Right forelimb (tissue), 1 donor: Measurements from ENCODE around the gene KDELR1.

Experiments used
- DNase-seq: peaks from one replicate; pipeline ENCODE4 v3.0.0-alpha.2; 2018

KDELR1 gene

DNA sequence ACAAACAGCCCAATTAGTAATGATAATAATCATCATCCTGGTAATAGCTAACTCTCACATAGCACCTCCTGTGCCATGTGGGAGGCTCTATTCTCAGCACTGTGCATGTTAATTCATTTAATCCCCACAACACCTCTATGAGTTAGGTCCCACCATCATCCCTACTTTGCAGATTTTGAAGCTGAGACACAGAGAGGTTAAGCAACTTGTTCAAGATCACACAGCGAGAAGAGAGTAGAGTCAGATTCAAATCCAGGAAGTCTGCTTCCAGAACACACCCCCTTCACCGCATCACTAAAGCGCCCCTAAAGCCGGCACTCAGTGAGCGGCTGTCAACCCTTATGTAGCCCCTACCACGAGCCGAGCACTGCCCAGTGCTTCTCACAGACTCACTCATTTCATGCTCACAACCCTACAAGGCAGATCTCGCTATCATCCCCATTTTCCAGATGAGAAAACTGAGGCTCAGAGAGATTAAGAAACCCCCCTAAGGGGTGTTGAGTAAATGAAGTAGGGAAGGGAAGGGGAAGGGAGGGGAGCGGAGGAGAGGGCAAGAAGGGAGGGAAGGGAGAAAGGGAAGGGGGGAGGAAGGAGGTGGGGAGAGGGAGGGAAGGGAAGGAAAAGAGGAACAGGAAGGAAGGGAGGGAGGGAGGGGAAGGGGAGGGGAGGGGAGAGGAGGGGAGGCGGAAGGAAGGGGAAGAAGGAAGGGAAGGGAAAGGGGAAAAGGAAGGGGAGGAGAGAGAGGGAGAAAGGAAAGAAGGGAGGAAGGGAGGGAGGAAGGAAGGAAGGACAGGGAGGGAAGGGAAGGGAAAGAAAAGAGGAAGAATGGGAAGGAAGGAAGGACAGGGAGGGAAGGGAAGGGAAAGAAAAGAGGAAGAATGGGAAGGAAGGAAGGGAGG, 49.6 kb downstream of the KDELR1 start:
- no peak for DNase-seq

DNA sequence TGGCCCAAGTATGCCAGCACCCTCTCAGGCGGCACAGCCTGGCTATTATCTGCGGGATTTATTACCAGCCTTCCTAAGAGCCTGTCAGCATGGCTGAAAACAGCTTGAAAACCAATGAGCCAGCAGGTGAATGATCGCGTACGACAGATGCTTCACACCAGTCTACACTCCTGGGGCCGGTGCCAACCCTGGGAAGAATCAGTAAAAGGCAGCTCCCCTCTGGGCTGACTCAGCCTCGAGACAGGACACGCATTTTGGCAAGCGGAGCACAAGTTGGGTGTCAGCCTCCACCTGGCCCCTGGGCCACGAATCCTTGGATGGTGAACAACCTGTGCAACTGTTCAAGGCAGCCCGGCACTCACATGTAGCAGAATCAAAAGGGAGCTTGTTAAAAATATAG, 50.4 kb downstream of the KDELR1 start:
- no peak for DNase-seq

DNA sequence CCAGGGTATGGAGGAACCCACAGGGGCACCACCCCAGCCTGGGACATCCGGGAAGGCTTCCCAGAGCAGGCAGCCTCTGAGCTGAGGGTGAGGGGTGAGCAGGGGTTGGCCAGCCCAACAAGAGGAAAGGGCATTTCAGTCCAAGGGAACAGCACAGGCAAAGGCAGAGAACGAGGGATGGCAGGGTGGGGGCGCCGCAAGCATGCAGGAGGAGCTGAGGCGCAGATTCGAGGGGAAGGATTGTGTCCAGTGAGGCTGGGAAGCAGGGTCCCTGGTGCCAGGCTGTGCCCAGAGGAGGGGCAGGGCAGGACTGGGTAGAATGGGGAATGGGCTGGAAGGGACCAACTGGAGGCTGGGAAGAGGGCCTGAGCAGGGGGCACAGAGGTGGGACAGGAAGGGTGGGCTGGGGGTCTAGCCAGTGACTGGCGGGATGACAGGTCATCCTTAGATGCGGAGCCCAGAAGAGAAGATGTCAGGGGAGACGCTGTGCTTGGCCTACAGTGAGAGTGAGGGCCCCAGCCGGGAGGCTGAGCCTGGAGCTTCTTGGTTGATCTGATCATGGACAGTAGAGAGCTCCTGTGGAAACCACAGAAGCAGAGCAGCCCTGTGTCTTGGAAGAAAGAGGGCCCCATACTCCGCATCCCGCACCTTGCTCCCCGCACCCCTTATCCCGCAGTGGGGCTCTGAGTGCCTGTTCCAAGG, 52.4 kb downstream of the KDELR1 start:
- no peak for DNase-seq

DNA sequence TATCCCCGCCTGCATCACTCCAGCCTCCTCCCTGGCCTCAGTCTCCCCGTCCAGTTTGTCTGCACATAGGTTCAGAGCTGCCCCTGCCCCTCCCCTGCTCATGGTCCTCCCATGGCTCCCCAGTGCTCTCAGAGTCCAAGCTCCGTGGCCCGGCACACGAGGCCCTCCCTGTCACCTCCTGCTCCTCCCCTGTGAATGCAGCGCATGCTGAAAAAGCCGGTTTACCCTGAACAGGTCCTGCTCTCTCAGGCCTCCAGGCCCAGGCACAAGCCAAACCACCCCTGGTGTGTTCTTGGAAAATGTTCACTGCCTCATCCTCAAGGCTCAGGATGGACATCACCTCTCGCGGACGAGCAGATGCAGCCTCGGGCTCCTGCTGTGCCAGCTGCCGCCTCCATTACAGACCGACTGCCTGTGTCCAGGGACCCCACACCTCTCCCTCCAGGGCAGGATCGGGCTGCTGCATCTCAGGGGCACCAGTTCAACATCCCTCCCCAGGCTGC, 53.0 kb downstream of the KDELR1 start:
- DNase-seq = no peak

DNA sequence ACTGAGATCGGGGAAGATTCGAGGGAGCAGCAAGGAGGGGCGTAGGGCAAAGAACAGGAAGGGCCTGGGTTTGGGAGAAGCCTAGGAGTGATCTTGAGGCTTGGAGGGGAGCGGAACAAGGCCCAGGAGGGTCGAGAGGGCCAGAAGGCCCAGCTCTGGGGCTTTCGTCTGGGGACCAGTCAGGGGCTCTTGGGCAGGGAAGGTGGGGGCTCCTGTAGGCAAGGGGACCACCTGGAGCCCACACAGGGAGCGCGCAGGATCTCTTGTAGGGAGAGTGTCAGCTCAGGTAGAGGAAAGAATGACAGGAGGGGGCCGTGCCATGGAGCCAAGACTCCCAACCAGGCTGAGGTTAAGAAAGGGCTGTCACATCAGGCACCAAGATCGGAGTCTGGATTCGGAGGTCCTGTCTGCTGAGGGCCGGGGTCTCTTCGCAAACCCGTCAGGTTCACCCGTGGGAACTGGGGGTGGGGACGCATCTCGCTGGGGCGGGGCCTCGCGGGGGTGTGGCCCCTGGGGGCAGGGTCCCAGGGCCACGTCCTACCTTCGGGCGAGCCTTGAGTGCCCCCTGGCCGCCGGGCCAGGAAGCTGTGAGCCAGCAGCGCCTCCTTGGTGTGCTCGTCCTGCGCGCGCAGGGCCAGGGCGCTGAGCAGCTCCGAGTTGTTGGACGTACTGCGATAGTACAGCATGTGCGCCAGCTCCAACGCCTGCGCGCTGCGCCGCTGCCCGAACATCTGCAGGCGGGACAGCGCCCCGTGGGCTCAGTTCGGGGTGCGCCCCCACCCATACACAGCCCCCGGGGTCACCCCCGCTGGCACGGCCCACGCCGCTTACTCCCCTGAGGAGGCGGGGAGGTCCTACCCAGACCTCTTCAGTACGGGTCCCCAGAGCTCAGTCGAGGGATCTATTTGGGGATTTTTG, 57.6 kb downstream of the KDELR1 start:
- DNase-seq = peak; percentile 89

DNA sequence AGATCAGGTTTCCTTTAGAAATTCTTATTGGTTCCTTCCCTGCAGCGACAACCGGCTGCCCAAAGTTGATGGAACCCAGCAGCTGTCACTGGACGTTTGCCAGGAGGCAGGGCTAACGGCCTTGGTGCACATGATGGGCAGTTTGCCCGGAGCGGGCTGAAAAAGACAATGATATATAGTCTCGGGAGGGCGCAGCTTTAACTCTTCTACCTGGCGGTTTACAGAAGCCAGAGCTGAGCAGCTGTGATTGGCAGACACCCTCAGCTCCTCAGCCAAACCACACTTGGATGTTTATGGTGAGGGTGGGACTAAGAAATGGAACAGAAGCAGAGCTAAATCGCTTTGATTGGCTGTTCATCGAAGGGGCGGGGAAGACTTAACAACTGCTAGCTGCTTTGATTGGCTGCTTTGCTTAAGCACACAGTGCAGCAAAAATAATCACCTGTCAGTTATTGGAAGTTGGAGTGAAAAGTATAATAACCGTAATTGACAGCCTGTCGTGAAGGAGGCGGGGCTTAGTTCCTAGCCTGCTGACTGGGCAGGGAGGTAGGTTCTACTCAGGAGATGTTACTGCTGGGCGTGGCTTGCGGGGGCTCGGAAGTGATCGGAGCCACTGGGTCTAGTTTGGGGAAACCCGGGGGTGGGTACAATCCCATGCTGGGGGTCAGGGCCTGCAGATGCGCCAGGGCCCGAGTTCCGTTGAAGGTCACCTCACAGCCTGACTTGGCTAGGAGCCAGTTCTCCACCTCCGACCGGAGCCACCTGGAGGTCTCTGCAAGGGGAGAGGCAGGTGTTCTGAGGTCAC, 58.5 kb downstream of the KDELR1 start:
- DNase-seq = peak; percentile 93
